HepG2 (cell line): ENCODE data around the gene PEA15. TPM values are rescaled to one million over a fixed set of nuclear protein-coding genes. Genes with fewer than 3 reads are reported as not detected.

Experiments
- BRF2 ChIP-seq: sonication (generic); formaldehyde crosslinking; IDR thresholded peaks from 2 replicates; pipeline ENCODE4 v1.8.1; 2022; ENCODE audit warnings: mild to moderate bottlenecking, missing genetic modification reagents
- CBX1 ChIP-seq: IDR thresholded peaks from one replicate; pipeline ENCODE4 v1.6.1; 2016; ENCODE audit warnings: antibody characterized with exemption, low read depth
- CEBPG ChIP-seq: IDR thresholded peaks from 2 replicates; pipeline ENCODE4 v1.6.1; 2016
- KDM5B ChIP-seq: sonication (generic); formaldehyde crosslinking; IDR thresholded peaks from 2 replicates; pipeline ENCODE4 v1.4.0; 2020; ENCODE audit warnings: missing genetic modification reagents, mild to moderate bottlenecking, borderline replicate concordance
- POGZ ChIP-seq: sonication (generic); formaldehyde crosslinking; IDR thresholded peaks from 2 replicates; pipeline ENCODE4 v1.4.0; 2020; ENCODE audit warnings: mild to moderate bottlenecking, missing genetic modification reagents
- TAF1 ChIP-seq: sonication (generic); formaldehyde crosslinking; IDR thresholded peaks from 2 replicates; pipeline ENCODE4 v1.4.0; 2020; ENCODE audit warnings: missing genetic modification reagents
- ZBTB3 ChIP-seq: sonication (generic); formaldehyde crosslinking; IDR thresholded peaks from 2 replicates; pipeline ENCODE4 v1.4.0; 2020; ENCODE audit warnings: low read depth, mild to moderate bottlenecking, moderate library complexity, missing genetic modification reagents, borderline replicate concordance
- ZEB1 ChIP-seq: IDR thresholded peaks from 2 replicates; pipeline ENCODE4 v1.6.1; 2012; ENCODE audit warnings: mild to moderate bottlenecking, low read depth, inconsistent platforms; ENCODE audit not compliant: insufficient replicate concordance
- ZHX2 ChIP-seq, 2 experiments: sonication (generic) in 1 of 2; formaldehyde crosslinking in 1 of 2; IDR thresholded peaks; 2 replicates each; pipeline versions ENCODE4 v1.6.1 to v1.9.0; 2014 to 2022; ENCODE audit warnings: antibody characterized with exemption in 1 of 2, borderline replicate concordance in 1 of 2, inconsistent platforms in 1 of 2, low read depth in 1 of 2, missing genetic modification reagents in 1 of 2
- ZMYM3 ChIP-seq: sonication (generic); formaldehyde crosslinking; IDR thresholded peaks from 2 replicates; pipeline ENCODE4 v1.5.1; 2020; ENCODE audit warnings: mild to moderate bottlenecking, missing genetic modification reagents
- ZNF33A ChIP-seq: sonication (generic); formaldehyde crosslinking; IDR thresholded peaks from 2 replicates; pipeline ENCODE4 v1.5.1; 2020; ENCODE audit warnings: missing genetic modification reagents, mild to moderate bottlenecking, moderate library complexity, borderline replicate concordance
- ZNF367 ChIP-seq: sonication (generic); formaldehyde crosslinking; IDR thresholded peaks from 2 replicates; pipeline ENCODE4 v1.4.0; 2020; ENCODE audit warnings: missing genetic modification reagents, borderline replicate concordance
- ZNF556 ChIP-seq: sonication (generic); formaldehyde crosslinking; IDR thresholded peaks from 2 replicates; pipeline ENCODE4 v1.4.0; 2020; ENCODE audit warnings: mild to moderate bottlenecking, missing genetic modification reagents, borderline replicate concordance
- ZNF569 ChIP-seq: sonication (generic); formaldehyde crosslinking; IDR thresholded peaks from 2 replicates; pipeline ENCODE4 v1.5.0; 2020; ENCODE audit warnings: mild to moderate bottlenecking, missing genetic modification reagents, moderate library complexity, borderline replicate concordance
- ZNF609 ChIP-seq: sonication (generic); formaldehyde crosslinking; IDR thresholded peaks from 2 replicates; pipeline ENCODE4 v1.4.0; 2020; ENCODE audit warnings: mild to moderate bottlenecking, missing genetic modification reagents, borderline replicate concordance
- ZNF724P ChIP-seq: sonication (generic); formaldehyde crosslinking; IDR thresholded peaks from 2 replicates; pipeline ENCODE4 v1.8.0; 2022; ENCODE audit warnings: missing genetic modification reagents, borderline replicate concordance
- ZNF768 ChIP-seq: sonication (generic); formaldehyde crosslinking; IDR thresholded peaks from 2 replicates; pipeline ENCODE4 v1.4.0; 2020; ENCODE audit warnings: missing genetic modification reagents
- polyA plus RNA-seq, 8 experiments: library from polyadenylated mRNA; depleted of rRNA in 3 of 8; stranded (reverse) in 7 of 8; unstranded in 1 of 8; fragments of >200 nt; fragmentation: Illumina TruSeq in 4 of 8; extraction: Trizol in 4 of 8; gene quantifications; 2 replicates each; pipeline versions ENCODE4 v1.2.1 to v1.2.3, GENCODE V29; 2011 to 2016; ENCODE audit warnings: low read depth in 4 of 8, missing spikeins in 1 of 8, mixed read lengths in 1 of 8; ENCODE audit not compliant: insufficient read depth in 1 of 8
- total RNA-seq, 5 experiments: library from RNA; depleted of rRNA; stranded (reverse); fragments of >200 nt; fragmentation: Illumina TruSeq; extraction: Trizol; gene quantifications; 2 replicates each; pipeline ENCODE4 v1.2.3, GENCODE V29; 2016; ENCODE audit warnings: low read depth in 1 of 5

PEA15 gene
- total and polyA plus RNA-seq, 2 of the 13 experiments (the other 11 are each of a cell fraction or from before 2014, with no cell fraction given) = 12.1 to 35.2 TPM

DNA sequence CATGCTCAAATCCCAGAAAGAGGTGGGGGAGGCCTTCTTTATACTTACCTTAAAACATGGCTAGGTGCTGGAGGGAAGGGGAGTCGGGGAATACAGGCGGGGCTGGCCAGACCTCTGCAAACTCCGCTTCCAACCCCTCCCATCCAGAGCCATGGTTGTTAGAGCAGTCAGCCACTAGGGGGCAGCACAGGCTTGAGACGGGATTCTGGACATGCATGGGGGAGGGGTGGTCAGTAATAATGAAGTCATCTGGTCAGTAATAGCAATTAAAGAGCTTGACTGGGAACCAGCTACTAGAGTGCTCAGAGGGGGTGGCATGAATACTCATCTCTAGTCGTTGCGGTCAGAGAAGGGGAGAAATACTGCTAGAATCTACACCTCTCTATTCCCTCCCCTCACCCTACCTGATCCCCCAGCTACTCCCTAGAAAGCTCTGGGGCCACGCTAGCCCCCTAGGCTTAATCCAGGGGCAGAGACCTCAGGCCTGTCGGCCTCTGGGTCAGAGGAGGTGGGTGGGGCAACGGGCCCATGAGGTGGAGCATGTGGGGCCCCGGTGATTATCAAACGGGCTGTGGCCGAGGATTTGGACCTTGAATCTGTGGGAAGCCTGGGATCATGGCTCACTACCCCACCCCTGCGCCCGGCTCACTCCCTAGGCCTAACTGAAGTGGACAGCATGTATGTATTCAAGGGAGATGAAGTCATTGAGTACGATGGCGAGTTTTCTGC lies 11.9 kb upstream of the PEA15 start (continued):
- TF ChIP-seq ZNF609 (CRISPR knock-in tag) (peak; percentile 48; the same call in 1 of the 2 replicates), ZBTB3 (CRISPR knock-in tag) (no peak), CEBPG (no peak), ZEB1 (no peak), TAF1 (CRISPR knock-in tag) (no peak), ZMYM3 (CRISPR knock-in tag) (no peak), ZNF367 (CRISPR knock-in tag) (no peak), ZNF556 (CRISPR knock-in tag) (0 out of 2 replicates have a peak, but pooled peaks have one; percentile 51), ZNF724P (0 out of 2 replicates have a peak, but pooled peaks have one; percentile 51), ZHX2 (IDR thresholded peaks at IDR 0.05; ENCODE audit: low read depth) (no peak), ZHX2 (CRISPR knock-in tag; IDR thresholded peaks at IDR 0.05; ENCODE audit: borderline replicate concordance) (no peak), ZNF569 (CRISPR knock-in tag) (no peak), BRF2 (CRISPR knock-in tag) (no peak), POGZ (CRISPR knock-in tag) (peak; percentile 44; the same call in 1 of the 2 replicates), ZNF768 (CRISPR knock-in tag) (no peak), ZNF33A (CRISPR knock-in tag) (no peak), KDM5B (CRISPR knock-in tag) (peak; percentile 66; the same call in 1 of the 2 replicates), CBX1 (no peak)
